NCI-H446 treated with DMSO at 0.1 percent for 48 hours (cell line): ENCODE data around the gene HHAT.

Source experiments
- DNase-seq: peaks from one replicate; lab custom pipeline; 2025; lab: John Stamatoyannopoulos, UW

The HHAT gene

GRCh38 chr1:210328746-210329503 is at the start of gene HHAT:
Gene HHAT, plus strand, starts transcription at chr1:210328902. Its CDS starts 20,074 bp downstream, at chr1:210348976.
- peak; percentile 63 for DNase-seq

- DNase-seq, result no peak
Observed at GRCh38 chr1:210280221-210280620, 48.5 kb upstream of the HHAT start.

- no peak for DNase-seq
Observed at GRCh38 chr1:210288116-210288515, 40.6 kb upstream of the HHAT start.

- no peak for DNase-seq
Observed at GRCh38 chr1:210289248-210289647, 39.5 kb upstream of the HHAT start.

GRCh38 chr1:210291081-210291764 is 37.5 kb upstream of the HHAT start:
- DNase-seq, result no peak

GRCh38 chr1:210291786-210292230 is 36.9 kb upstream of the HHAT start:
- DNase-seq, result no peak

- DNase-seq, result peak; percentile 13
Observed at GRCh38 chr1:210292231-210292871, 36.4 kb upstream of the HHAT start.

GRCh38 chr1:210293171-210293607 is 35.5 kb upstream of the HHAT start:
- DNase-seq, result no peak

- DNase-seq, result no peak
Observed at GRCh38 chr1:210294999-210295745, 33.5 kb upstream of the HHAT start.

GRCh38 chr1:210296682-210297081 is 32.0 kb upstream of the HHAT start:
- DNase-seq, result no peak

GRCh38 chr1:210298296-210298695 is 30.4 kb upstream of the HHAT start:
- DNase-seq, result no peak

GRCh38 chr1:210298936-210299335 is 29.8 kb upstream of the HHAT start:
- DNase-seq, result no peak

GRCh38 chr1:210299501-210299900 is 29.2 kb upstream of the HHAT start:
- no peak for DNase-seq

- no peak for DNase-seq
Observed at GRCh38 chr1:210300923-210301614, 27.6 kb upstream of the HHAT start.

GRCh38 chr1:210301615-210302000 is 27.1 kb upstream of the HHAT start:
- peak; percentile 71 for DNase-seq

GRCh38 chr1:210302501-210302900 is 26.2 kb upstream of the HHAT start:
- peak; percentile 96 for DNase-seq

GRCh38 chr1:210303391-210303790 is 25.3 kb upstream of the HHAT start:
- no peak for DNase-seq

- DNase-seq, result no peak
Observed at GRCh38 chr1:210310562-210311153, 18.0 kb upstream of the HHAT start.

- no peak for DNase-seq
Observed at GRCh38 chr1:210311726-210312493, 16.8 kb upstream of the HHAT start.

- DNase-seq, result no peak
Observed at GRCh38 chr1:210313046-210313595, 15.6 kb upstream of the HHAT start.
